Stimulated activated naive B cell treated with anti-CD40 and anti-IgM and Interleukin-4, amounts not matched to agents 10 μg/mL and 1 μg/mL and 100 μg/mL, for 72 hours (primary cell): ENCODE data around the gene UMOD.

ENCODE experiments used
- ATAC-seq, 2 donors: fragments of 150-1000 bp; cut with Tn5 transposase; replicated peaks; 2 replicates each; pipeline ENCODE4 v1.10.0; 2021; ENCODE audit warnings: moderate library complexity in 1 of 2
- DNase-seq: peaks from one replicate; pipeline ENCODE4 v3.0.0; 2021
- H3K27ac Mint-ChIP-seq: one replicate; pipeline ENCODE4 v1.8.0; 2022; ENCODE audit warnings: mild to moderate bottlenecking, mixed read lengths
- H3K27me3 Mint-ChIP-seq, 2 donors: one replicate each; pipeline ENCODE4 v1.8.0; 2022; ENCODE audit warnings: mixed read lengths in 2 of 2
- H3K36me3 Mint-ChIP-seq, 2 donors: one replicate each; pipeline ENCODE4 v1.8.0; 2022; ENCODE audit warnings: mixed read lengths in 2 of 2, mild to moderate bottlenecking in 1 of 2
- H3K4me1 Mint-ChIP-seq, 2 donors: one replicate each; pipeline ENCODE4 v1.8.0; 2022; ENCODE audit warnings: mixed read lengths in 2 of 2, mild to moderate bottlenecking in 1 of 2
- H3K4me3 Mint-ChIP-seq, 2 donors: one replicate each; pipeline ENCODE4 v1.8.0; 2022; ENCODE audit warnings: mild to moderate bottlenecking in 2 of 2, mixed read lengths in 2 of 2, moderate library complexity in 1 of 2
- H3K9me3 Mint-ChIP-seq, 2 donors: one replicate each; pipeline ENCODE4 v1.8.0; 2022; ENCODE audit warnings: mixed read lengths in 2 of 2, mild to moderate bottlenecking in 1 of 2

Gene UMOD

GRCh38 chr16:20383106-20384029 lies 30.9 kb upstream of the UMOD start:
- H3K4me1 Mint-ChIP-seq = peaks cover 0 to 3% of the 10 kb centered on the region in 2 donors
- H3K27me3 Mint-ChIP-seq = peaks cover 23 to 25% of the 10 kb centered on the region in 2 donors
- H3K27ac Mint-ChIP-seq = no peak overlapping the region
- no peak overlapping the region for H3K4me3 Mint-ChIP-seq
- no peaks in the 10 kb centered on the region for H3K9me3 Mint-ChIP-seq
- peak; percentile 35 for DNase-seq
- no peaks in the 10 kb centered on the region for H3K36me3 Mint-ChIP-seq
- peak; percentile 86 to 89 for ATAC-seq

- H3K4me1 Mint-ChIP-seq = peaks cover 0 to 3% of the 10 kb centered on the region in 2 donors
- H3K27me3 Mint-ChIP-seq = peaks cover 16 to 25% of the 10 kb centered on the region in 2 donors
- ATAC-seq = no peak
- no peaks in the 10 kb centered on the region for H3K9me3 Mint-ChIP-seq
- H3K4me3 Mint-ChIP-seq = no peak overlapping the region
- H3K36me3 Mint-ChIP-seq = no peaks in the 10 kb centered on the region
- no peak overlapping the region for H3K27ac Mint-ChIP-seq
- DNase-seq = no peak
Measured at GRCh38 chr16:20382202-20382948, 29.9 kb upstream of the UMOD start.

- Mint-ChIP-seq H3K4me3 (no peak overlapping the region), H3K4me1 (peaks cover 0 to 3% of the 10 kb centered on the region in 2 donors), H3K27ac (no peak overlapping the region), H3K9me3 (no peaks in the 10 kb centered on the region), H3K27me3 (peaks cover 12 to 20% of the 10 kb centered on the region in 2 donors), H3K36me3 (no peaks in the 10 kb centered on the region)
- no peak for ATAC-seq
- no peak for DNase-seq
Measured at GRCh38 chr16:20380782-20381181, 28.3 kb upstream of the UMOD start.

- no peak for DNase-seq
- no peak overlapping the region for H3K27ac Mint-ChIP-seq
- H3K9me3 Mint-ChIP-seq = no peaks in the 10 kb centered on the region
- ATAC-seq = no peak
- no peaks in the 10 kb centered on the region for H3K36me3 Mint-ChIP-seq
- no peak overlapping the region for H3K4me3 Mint-ChIP-seq
- H3K4me1 Mint-ChIP-seq = no peaks in the 10 kb centered on the region
- peaks cover 9 to 10% of the 10 kb centered on the region in 2 donors for H3K27me3 Mint-ChIP-seq
Measured at GRCh38 chr16:20377181-20377580, 24.7 kb upstream of the UMOD start.

GRCh38 chr16:20372701-20373100 lies 20.2 kb upstream of the UMOD start:
- H3K9me3 Mint-ChIP-seq = no peaks in the 10 kb centered on the region
- H3K36me3 Mint-ChIP-seq = no peaks in the 10 kb centered on the region
- no peak overlapping the region for H3K27ac Mint-ChIP-seq
- H3K4me3 Mint-ChIP-seq = no peak overlapping the region
- H3K27me3 Mint-ChIP-seq = peaks cover 16 to 19% of the 10 kb centered on the region in 2 donors
- ATAC-seq = no peak
- no peak for DNase-seq
- no peaks in the 10 kb centered on the region for H3K4me1 Mint-ChIP-seq

- peaks cover 12 to 18% of the 10 kb centered on the region in 2 donors for H3K27me3 Mint-ChIP-seq
Measured at GRCh38 chr16:20369452-20370054, 17.0 kb upstream of the UMOD start.

GRCh38 chr16:20364051-20364450 lies 11.5 kb upstream of the UMOD start:
- no peak for ATAC-seq

More at GRCh38 chr16:20369452-20370054, 17.0 kb upstream of the UMOD start:
- no peak overlapping the region for H3K27ac Mint-ChIP-seq
- ATAC-seq (no peak), DNase-seq (no peak)
- H3K9me3 Mint-ChIP-seq = peaks cover 0 to 3% of the 10 kb centered on the region in 2 donors
- no peaks in the 10 kb centered on the region for H3K4me1 Mint-ChIP-seq
- H3K36me3 Mint-ChIP-seq = no peaks in the 10 kb centered on the region
- H3K4me3 Mint-ChIP-seq = no peak overlapping the region

GRCh38 chr16:20363191-20363590 lies 10.7 kb upstream of the UMOD start:
- Mint-ChIP-seq H3K27ac (no peak overlapping the region), H3K9me3 (peaks cover 0 to 3% of the 10 kb centered on the region in 2 donors), H3K4me3 (no peak overlapping the region), H3K27me3 (peaks cover 15 to 19% of the 10 kb centered on the region in 2 donors), H3K36me3 (no peaks in the 10 kb centered on the region), H3K4me1 (no peaks in the 10 kb centered on the region)
- DNase-seq (no peak), ATAC-seq (no peak)

More at GRCh38 chr16:20364051-20364450, 11.5 kb upstream of the UMOD start:
- no peaks in the 10 kb centered on the region for H3K4me1 Mint-ChIP-seq
- no peak for DNase-seq
- H3K36me3 Mint-ChIP-seq = no peaks in the 10 kb centered on the region
- no peak overlapping the region for H3K27ac Mint-ChIP-seq
- H3K4me3 Mint-ChIP-seq = no peak overlapping the region
- peaks cover 15 to 20% of the 10 kb centered on the region in 2 donors for H3K27me3 Mint-ChIP-seq
- H3K9me3 Mint-ChIP-seq = peaks cover 0 to 3% of the 10 kb centered on the region in 2 donors

- DNase-seq = no peak
- ATAC-seq = no peak
- peaks cover 0 to under 1% of the 10 kb centered on the region in 2 donors for H3K9me3 Mint-ChIP-seq
- H3K4me1 Mint-ChIP-seq = no peaks in the 10 kb centered on the region
- no peak overlapping the region for H3K4me3 Mint-ChIP-seq
- peaks cover 14 to 18% of the 10 kb centered on the region in 2 donors for H3K27me3 Mint-ChIP-seq
- H3K27ac Mint-ChIP-seq = no peak overlapping the region
- H3K36me3 Mint-ChIP-seq = no peaks in the 10 kb centered on the region
Measured at GRCh38 chr16:20359997-20360396, 7.5 kb upstream of the UMOD start.

- no peak for ATAC-seq
- peaks cover 0 to 3% of the 10 kb centered on the region in 2 donors for H3K9me3 Mint-ChIP-seq
Measured at GRCh38 chr16:20355114-20355782, 2.7 kb upstream of the UMOD start.

GRCh38 chr16:20353379-20353778 lies 864 bp upstream of the UMOD start:
- no peak for DNase-seq
- H3K36me3 Mint-ChIP-seq = no peaks in the 10 kb centered on the region
- H3K4me1 Mint-ChIP-seq = no peaks in the 10 kb centered on the region
- no peak overlapping the region for H3K4me3 Mint-ChIP-seq
- H3K9me3 Mint-ChIP-seq = peaks cover 0 to 3% of the 10 kb centered on the region in 2 donors
- peaks cover 13 to 21% of the 10 kb centered on the region in 2 donors for H3K27me3 Mint-ChIP-seq
- ATAC-seq = no peak
- H3K27ac Mint-ChIP-seq = no peak overlapping the region

More at GRCh38 chr16:20355114-20355782, 2.7 kb upstream of the UMOD start:
- no peaks in the 10 kb centered on the region for H3K4me1 Mint-ChIP-seq
- H3K4me3 Mint-ChIP-seq = no peak overlapping the region
- H3K27me3 Mint-ChIP-seq = peaks cover 18 to 21% of the 10 kb centered on the region in 2 donors
- H3K27ac Mint-ChIP-seq = no peak overlapping the region
- H3K36me3 Mint-ChIP-seq = no peaks in the 10 kb centered on the region
- DNase-seq = no peak

GRCh38 chr16:20349615-20350014 lies 2.9 kb downstream of the UMOD start:
- ATAC-seq (no peak), DNase-seq (no peak)
- Mint-ChIP-seq H3K4me3 (no peak overlapping the region), H3K4me1 (no peaks in the 10 kb centered on the region), H3K27ac (no peak overlapping the region), H3K27me3 (peaks cover 17% of the 10 kb centered on the region in 2 donors), H3K36me3 (no peaks in the 10 kb centered on the region), H3K9me3 (peaks cover 0 to 1% of the 10 kb centered on the region in 2 donors)

- peak in 1 of 2 donors; percentile 12 for ATAC-seq
- H3K4me3 Mint-ChIP-seq = no peak overlapping the region
Measured at GRCh38 chr16:20348365-20349185, 3.9 kb downstream of the UMOD start.

More at GRCh38 chr16:20348365-20349185, 3.9 kb downstream of the UMOD start:
- Mint-ChIP-seq H3K27me3 (peaks cover 17% of the 10 kb centered on the region in 2 donors), H3K9me3 (no peaks in the 10 kb centered on the region), H3K36me3 (no peaks in the 10 kb centered on the region), H3K27ac (no peak overlapping the region), H3K4me1 (no peaks in the 10 kb centered on the region)
- DNase-seq = no peak
